ENCODE data around the gene COBLL1. TPM values are rescaled to one million over a fixed set of nuclear protein-coding genes. Genes with fewer than 3 reads are reported as not detected.

The COBLL1 gene
- total RNA-seq, 1 donor from 2014 or later = 10.5 TPM

DNA sequence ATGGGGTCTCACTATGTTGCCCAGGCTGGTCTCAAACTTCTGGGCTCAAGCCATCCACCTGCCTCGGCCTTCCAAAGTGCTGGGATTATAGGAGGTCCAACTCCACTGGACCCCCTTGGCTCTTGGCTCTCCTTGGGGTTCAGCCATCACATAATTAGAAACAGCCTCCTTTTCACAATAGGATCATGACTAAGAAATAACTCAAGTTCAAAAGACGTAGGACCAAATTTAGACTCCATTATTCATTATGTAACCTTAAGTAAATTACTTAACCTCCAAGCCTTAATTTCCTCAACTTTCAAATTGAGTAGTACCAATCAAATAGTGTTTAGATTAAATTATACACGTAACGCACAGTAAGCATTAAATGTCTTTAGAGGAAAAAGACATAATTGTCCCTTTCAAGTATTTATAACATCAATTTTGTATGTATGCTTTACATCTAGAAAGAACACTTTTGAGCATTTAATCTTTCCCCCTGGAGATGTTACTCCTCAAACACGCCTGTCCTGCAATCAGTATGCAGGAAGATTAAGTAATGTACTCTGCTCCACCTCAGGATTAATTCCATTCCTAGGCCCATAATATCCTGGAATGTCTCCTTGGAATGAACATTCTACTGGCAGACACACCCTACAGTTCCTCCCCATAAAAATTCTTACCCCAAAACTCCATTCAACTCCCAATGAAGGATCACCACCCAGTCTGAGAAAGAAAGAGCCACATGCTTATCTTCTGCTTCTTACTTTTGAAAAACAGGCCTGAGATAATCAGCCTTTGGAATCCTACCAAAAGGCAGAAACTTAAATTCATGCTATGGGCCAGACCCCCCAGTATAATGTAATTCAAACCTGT, 49.1 kb downstream of the COBLL1 start:
- DNase-seq (ENCODE audit: low read depth) (no peak), FAIRE-seq (no peak)
- TF ChIP-seq CTCF (IDR thresholded peaks at IDR 0.05; ENCODE audit: insufficient read depth, low read length, severe bottlenecking) = no peak
- no peak overlapping the region for H3K4me3 ChIP-seq (ENCODE audit: low read depth, low read length)
- no peaks in the 10 kb centered on the region for H3K36me3 ChIP-seq (ENCODE audit: control insufficient read depth, insufficient read depth, low read length)
- H3K27me3 ChIP-seq (ENCODE audit: control insufficient read depth, insufficient read depth, low read length) = no peaks in the 10 kb centered on the region

DNA sequence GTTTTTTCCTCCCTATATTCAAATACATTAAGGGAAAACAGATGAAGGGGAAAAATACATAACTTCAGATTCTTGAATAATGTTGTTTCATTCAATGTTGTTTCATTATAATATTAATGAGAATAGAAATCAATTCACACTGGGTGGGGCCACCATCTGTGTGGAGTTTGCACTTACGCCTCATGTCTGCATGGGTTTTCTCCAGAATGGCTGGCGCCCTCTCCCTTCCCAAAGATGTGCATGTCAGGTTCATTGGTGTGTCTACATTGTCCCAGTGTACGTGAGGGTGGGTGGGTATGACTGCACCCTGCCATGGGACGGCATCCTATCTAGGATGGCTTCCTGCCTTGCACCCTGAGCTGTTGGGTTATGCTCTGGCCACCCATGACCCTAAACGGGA, 51.7 kb downstream of the COBLL1 start:
- no peak for TF ChIP-seq CTCF (IDR thresholded peaks at IDR 0.05; ENCODE audit: insufficient read depth, low read length, severe bottlenecking)
- H3K27me3 ChIP-seq (ENCODE audit: control insufficient read depth, insufficient read depth, low read length) = no peaks in the 10 kb centered on the region
- H3K36me3 ChIP-seq (ENCODE audit: control insufficient read depth, insufficient read depth, low read length) = no peaks in the 10 kb centered on the region
- no peak overlapping the region for H3K4me3 ChIP-seq (ENCODE audit: low read depth, low read length)
- FAIRE-seq = no peak
- DNase-seq (ENCODE audit: low read depth) = no peak

DNA sequence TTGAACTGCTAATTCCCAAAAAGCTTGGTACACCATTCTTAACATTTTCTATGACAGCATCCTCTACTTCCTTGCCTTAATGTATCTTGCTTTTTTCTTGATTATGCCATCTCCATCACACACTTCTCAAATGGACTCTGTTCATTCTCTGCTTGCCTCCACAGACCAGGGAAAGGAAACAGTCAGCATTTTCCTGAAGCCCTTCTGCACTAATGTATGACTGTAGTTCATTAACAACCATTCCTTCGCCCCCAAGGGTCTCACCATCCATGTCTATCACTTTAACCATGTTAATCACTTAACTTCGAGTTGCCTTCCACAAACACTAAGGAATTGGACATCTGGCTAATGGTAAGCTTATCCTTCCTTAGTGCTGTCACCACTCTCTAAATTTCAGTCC, 54.8 kb downstream of the COBLL1 start:
- FAIRE-seq = no peak
- no peak for TF ChIP-seq CTCF (IDR thresholded peaks at IDR 0.05; ENCODE audit: insufficient read depth, low read length, severe bottlenecking)
- Histone ChIP-seq H3K36me3 (ENCODE audit: control insufficient read depth, insufficient read depth, low read length) (no peaks in the 10 kb centered on the region), H3K4me3 (ENCODE audit: low read depth, low read length) (no peak overlapping the region), H3K27me3 (ENCODE audit: control insufficient read depth, insufficient read depth, low read length) (no peaks in the 10 kb centered on the region)
- DNase-seq (ENCODE audit: low read depth) = no peak

DNA sequence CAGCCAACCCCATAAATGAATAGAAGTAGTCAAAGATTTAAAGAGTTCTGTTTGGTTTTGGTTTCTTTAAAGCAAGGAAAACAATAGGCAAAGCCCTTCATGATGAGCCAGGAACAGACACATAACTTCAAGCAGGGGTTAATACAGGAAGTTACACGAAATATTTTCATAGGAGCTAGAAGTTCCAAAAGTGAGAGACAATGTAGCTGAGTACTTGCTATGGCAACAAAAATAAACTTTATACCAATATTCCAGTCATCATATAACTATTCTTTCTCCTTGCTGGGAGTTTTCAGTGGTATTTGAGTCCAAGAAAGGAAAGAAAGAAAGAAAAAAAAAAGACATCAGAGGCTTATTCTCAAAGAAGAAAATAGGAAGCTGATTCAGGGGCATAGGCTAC, 56.2 kb downstream of the COBLL1 start:
- FAIRE-seq (no peak), DNase-seq (ENCODE audit: low read depth) (peak; percentile 12)

GRCh38 chr2:164784376-164784775, 57.2 kb downstream of the COBLL1 start:
- FAIRE-seq = no peak
- Histone ChIP-seq H3K36me3 (ENCODE audit: control insufficient read depth, insufficient read depth, low read length) (peaks cover 2% of the 10 kb centered on the region), H3K4me3 (ENCODE audit: low read depth, low read length) (no peak overlapping the region), H3K27me3 (ENCODE audit: control insufficient read depth, insufficient read depth, low read length) (no peaks in the 10 kb centered on the region)
- no peak for TF ChIP-seq CTCF (IDR thresholded peaks at IDR 0.05; ENCODE audit: insufficient read depth, low read length, severe bottlenecking)
- DNase-seq (ENCODE audit: low read depth) = no peak

More for the DNA sequence above, 56.2 kb downstream of the COBLL1 start:
- no peaks in the 10 kb centered on the region for H3K27me3 ChIP-seq (ENCODE audit: control insufficient read depth, insufficient read depth, low read length)
- H3K36me3 ChIP-seq (ENCODE audit: control insufficient read depth, insufficient read depth, low read length) = no peaks in the 10 kb centered on the region
- H3K4me3 ChIP-seq (ENCODE audit: low read depth, low read length) = no peak overlapping the region
- TF ChIP-seq CTCF (IDR thresholded peaks at IDR 0.05; ENCODE audit: insufficient read depth, low read length, severe bottlenecking) = no peak

DNA sequence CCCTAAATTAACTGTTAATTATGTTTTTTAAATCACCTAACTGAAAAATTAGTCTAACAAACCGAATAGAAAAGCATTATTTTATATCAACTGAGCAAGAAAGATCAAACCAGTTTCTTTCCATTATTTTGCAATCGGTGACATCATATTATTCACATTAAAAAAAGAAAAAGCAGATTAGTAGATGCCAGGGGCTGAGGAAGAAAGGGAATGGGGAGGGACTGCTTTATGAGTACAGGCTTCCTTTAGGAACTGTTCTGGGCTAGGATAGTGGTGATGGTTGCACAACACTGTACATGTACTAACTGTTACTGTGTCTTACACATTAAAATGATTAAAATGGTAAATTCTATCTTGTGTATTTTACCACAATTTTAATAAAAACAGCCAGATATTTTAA, 59.3 kb downstream of the COBLL1 start:
- no peak for FAIRE-seq
- Histone ChIP-seq H3K27me3 (ENCODE audit: control insufficient read depth, insufficient read depth, low read length) (no peaks in the 10 kb centered on the region), H3K36me3 (ENCODE audit: control insufficient read depth, insufficient read depth, low read length) (peaks cover 2% of the 10 kb centered on the region), H3K4me3 (ENCODE audit: low read depth, low read length) (no peak overlapping the region)
- peak; percentile 61 for DNase-seq (ENCODE audit: low read depth)
- no peak for TF ChIP-seq CTCF (IDR thresholded peaks at IDR 0.05; ENCODE audit: insufficient read depth, low read length, severe bottlenecking)
